GM12878 (cell line): ENCODE data around the gene GRIN3A. TPM values are rescaled to one million over a fixed set of nuclear protein-coding genes. Genes with fewer than 3 reads are reported as not detected.

Source experiments
- ATAC-seq: fragments of 200-7000 bp; cut with Tn5 transposase; 3 replicates; pipeline ENCODE4 v1.9.1; 2020; ENCODE audit warnings: mild to moderate bottlenecking, moderate library complexity
- BruUV-seq: library from RNA; stranded (reverse); fragments of 400-500 nt; replicated peaks from 2 replicates; lab custom pipeline; 2021; lab: Mats Ljungman, UMichigan
- CTCF ChIA-PET: fragments of 300-600 bp; sonication (Branson Sonifier 250); formaldehyde crosslinking; extraction: SDS; loops from one replicate; lab custom pipeline; 2021; ENCODE audit warnings: inconsistent platforms; lab: Yijun Ruan, JAX
- POLR2A ChIA-PET: fragments of 350-600 bp; formaldehyde crosslinking; extraction: SDS; loops from one replicate; lab custom pipeline; 2021; ENCODE audit warnings: inconsistent platforms; lab: Charles Lee
- RAD21 ChIA-PET: fragments of 300-600 bp; sonication (Branson Sonifier 250); formaldehyde crosslinking; loops from one replicate; lab custom pipeline; 2023; ENCODE audit warnings: antibody characterized with exemption; ENCODE audit not compliant: unreplicated experiment; lab: Charles Lee
- SMC1A ChIA-PET: fragments of 300-600 bp; sonication (Branson Sonifier 250); formaldehyde crosslinking; loops from one replicate; lab custom pipeline; 2023; ENCODE audit not compliant: unreplicated experiment, uncharacterized antibody; lab: Charles Lee
- DNase-seq: peaks from one replicate; pipeline ENCODE4 v3.0.0-alpha.2; 2011; ENCODE audit warnings: low read depth, low spot score
- FAIRE-seq: peaks from 3 replicates; lab custom pipeline; 2011; peaks lifted over from hg19 to GRCh38; lab: Jason Lieb, UNC
- H2AFZ ChIP-seq: 2 replicates; pipeline ENCODE4 v1.6.0; 2011; ENCODE audit warnings: low read depth, low read length, control low read depth; ENCODE audit not compliant: control insufficient read depth
- H3K27ac ChIP-seq: 2 replicates; pipeline ENCODE4 v1.5.1; 2011; ENCODE audit warnings: control low read depth; ENCODE audit not compliant: control insufficient read depth, insufficient read depth
- H3K27me3 ChIP-seq, 2 experiments: replicated peaks in 1 of 2; 2 replicates each; pipeline versions ENCODE4 v1.6.0 to v1.6.1; 2011; ENCODE audit warnings: low read length in 1 of 2; ENCODE audit not compliant: control insufficient read depth in 2 of 2, insufficient read depth in 2 of 2
- H3K36me3 ChIP-seq, 2 experiments: 2 replicates each; pipeline ENCODE4 v1.5.1; 2011; ENCODE audit warnings: low read length in 1 of 2; ENCODE audit not compliant: control insufficient read depth in 2 of 2, insufficient read depth in 2 of 2
- H3K4me1 ChIP-seq: 2 replicates; pipeline ENCODE4 v1.6.1; 2011; ENCODE audit warnings: mild to moderate bottlenecking, low read length, moderate library complexity, mixed read lengths; ENCODE audit not compliant: control insufficient read depth, insufficient read depth
- H3K4me2 ChIP-seq: 2 replicates; pipeline ENCODE4 v1.6.0; 2011; ENCODE audit warnings: control low read depth; ENCODE audit not compliant: control insufficient read depth, insufficient read depth
- H3K4me3 ChIP-seq: fragments of 200-600 bp; sonication (generic); 2 replicates; pipeline ENCODE4 v1.5.1; 2016
- H3K79me2 ChIP-seq: 2 replicates; pipeline ENCODE4 v1.6.0; 2011; ENCODE audit warnings: low read length; ENCODE audit not compliant: control insufficient read depth, insufficient read depth
- H3K9ac ChIP-seq: 2 replicates; pipeline ENCODE4 v1.8.0; 2011; ENCODE audit warnings: low read length, control low read depth, mixed read lengths; ENCODE audit not compliant: control insufficient read depth, insufficient read depth
- H3K9me3 ChIP-seq: replicated peaks from 3 replicates; pipeline ENCODE4 v1.5.1; 2011; ENCODE audit warnings: mild to moderate bottlenecking, low read length; ENCODE audit not compliant: control insufficient read depth, insufficient read depth
- H4K20me1 ChIP-seq: 2 replicates; pipeline ENCODE4 v1.6.0; 2011; ENCODE audit not compliant: control insufficient read depth, insufficient read depth
- ETV6 ChIP-seq, 2 experiments: fragments of 450-650 bp in 1 of 2; IDR thresholded peaks in 1 of 2; conservative IDR thresholded peaks in 1 of 2; 2 replicates each; pipeline ENCODE4 v1.6.1; 2014; ENCODE audit warnings: antibody characterized with exemption in 1 of 2, borderline replicate concordance in 1 of 2, low read depth in 1 of 2, mild to moderate bottlenecking in 1 of 2, moderate library complexity in 1 of 2
- GATAD2B ChIP-seq: fragments of 450-650 bp; conservative IDR thresholded peaks from 2 replicates; pipeline ENCODE4 v1.6.1; 2017; ENCODE audit warnings: low read depth, mild to moderate bottlenecking, moderate library complexity
- IKZF2 ChIP-seq, 2 experiments: fragments of 450-650 bp; IDR thresholded peaks; 2 replicates each; pipeline ENCODE4 v1.6.1; 2017; ENCODE audit warnings: mild to moderate bottlenecking in 2 of 2, moderate library complexity in 2 of 2
- LARP7 ChIP-seq: fragments of 450-650 bp; IDR thresholded peaks from 2 replicates; pipeline ENCODE4 v1.6.1; 2017; ENCODE audit warnings: mild to moderate bottlenecking
- MEF2A ChIP-seq: IDR thresholded peaks from 2 replicates; pipeline ENCODE4 v1.6.1; 2011; ENCODE audit warnings: low read depth, mild to moderate bottlenecking, low read length, moderate library complexity; ENCODE audit not compliant: insufficient read depth
- NR2F1 ChIP-seq: fragments of 450-650 bp; conservative IDR thresholded peaks from 2 replicates; pipeline ENCODE4 v1.6.1; 2017; ENCODE audit warnings: mild to moderate bottlenecking
- PML ChIP-seq: IDR thresholded peaks from 2 replicates; pipeline ENCODE4 v1.6.1; 2012; ENCODE audit warnings: low read length, inconsistent platforms
- RB1 ChIP-seq: fragments of 450-650 bp; formaldehyde crosslinking; IDR thresholded peaks from 2 replicates; pipeline ENCODE4 v1.6.1; 2017; ENCODE audit warnings: mild to moderate bottlenecking, borderline replicate concordance
- STAT1 ChIP-seq: fragments of 450-650 bp; conservative IDR thresholded peaks from 2 replicates; pipeline ENCODE4 v1.6.1; 2014; ENCODE audit warnings: antibody characterized with exemption, mild to moderate bottlenecking
- ZNF687 ChIP-seq: fragments of 450-650 bp; IDR thresholded peaks from 2 replicates; pipeline ENCODE4 v1.6.1; 2017; ENCODE audit warnings: mild to moderate bottlenecking, moderate library complexity
- ZSCAN29 ChIP-seq: fragments of 450-650 bp; IDR thresholded peaks from 2 replicates; pipeline ENCODE4 v1.6.1; 2017; ENCODE audit warnings: mild to moderate bottlenecking, moderate library complexity
- WGBS: methylation state at CpG from one replicate; pipeline ENCODE4 v1.1.6; 2016; ENCODE audit warnings: low lambda C conversion rate; ENCODE audit not compliant: insufficient replicate concordance, insufficient coverage; ENCODE audit errors: missing lambda C conversion rate; 5-methylcytosine and 5-hydroxymethylcytosine counted together
- in situ Hi-C: fragments of 300-500 bp; cut with MboI; formaldehyde crosslinking; loops from 9 replicates; pipeline ENCODE4 v1.14.3; 2018; ENCODE audit warnings: mixed read lengths
- intact Hi-C: fragments of 100-400 bp; cut with micrococcal nuclease; formaldehyde crosslinking; loops from one replicate; pipeline ENCODE4 v1.14.2; 2022; ENCODE audit not compliant: unreplicated experiment
- polyA plus RNA-seq, 11 experiments: library from polyadenylated mRNA; depleted of rRNA in 4 of 11; unstranded in 6 of 11; stranded (reverse) in 5 of 11; fragments of >200 nt; fragmentation: Nextera tagmentation in 4 of 11; fragmentation: Illumina TruSeq in 1 of 11; extraction: Ambion mirVana in 4 of 11; extraction: Trizol in 1 of 11; gene quantifications; 1 replicate in 1 of 11; 2 replicates in 10 of 11; pipeline versions ENCODE4 v1.2.1 to v1.2.3, GENCODE V29; 2011 to 2016; ENCODE audit warnings: inconsistent platforms in 2 of 11, missing spikeins in 2 of 11, low read depth in 1 of 11
- total RNA-seq, 4 experiments: library from RNA; depleted of rRNA in 3 of 4; stranded (reverse); fragments of >200 nt in 3 of 4; fragmentation: Illumina TruSeq in 1 of 4; extraction: Trizol in 1 of 4; gene quantifications; 2 replicates each; pipeline versions ENCODE4 v1.2.1 to v1.2.3, GENCODE V29; 2013 to 2021
- TF ChIP-seq, protein P1 (sequence below): IDR thresholded peaks from 2 replicates; pipeline ENCODE4 v1.6.1; 2012; ENCODE audit warnings: low read depth, low read length, improper control_type of control experiment

Gene GRIN3A
- total and polyA plus RNA-seq, 10 of the 15 experiments (the other 5 are each of a cell fraction or from before 2014, with no cell fraction given), result 0.03 to 0.05 (median 0.04) TPM; not detected in 7

DNA sequence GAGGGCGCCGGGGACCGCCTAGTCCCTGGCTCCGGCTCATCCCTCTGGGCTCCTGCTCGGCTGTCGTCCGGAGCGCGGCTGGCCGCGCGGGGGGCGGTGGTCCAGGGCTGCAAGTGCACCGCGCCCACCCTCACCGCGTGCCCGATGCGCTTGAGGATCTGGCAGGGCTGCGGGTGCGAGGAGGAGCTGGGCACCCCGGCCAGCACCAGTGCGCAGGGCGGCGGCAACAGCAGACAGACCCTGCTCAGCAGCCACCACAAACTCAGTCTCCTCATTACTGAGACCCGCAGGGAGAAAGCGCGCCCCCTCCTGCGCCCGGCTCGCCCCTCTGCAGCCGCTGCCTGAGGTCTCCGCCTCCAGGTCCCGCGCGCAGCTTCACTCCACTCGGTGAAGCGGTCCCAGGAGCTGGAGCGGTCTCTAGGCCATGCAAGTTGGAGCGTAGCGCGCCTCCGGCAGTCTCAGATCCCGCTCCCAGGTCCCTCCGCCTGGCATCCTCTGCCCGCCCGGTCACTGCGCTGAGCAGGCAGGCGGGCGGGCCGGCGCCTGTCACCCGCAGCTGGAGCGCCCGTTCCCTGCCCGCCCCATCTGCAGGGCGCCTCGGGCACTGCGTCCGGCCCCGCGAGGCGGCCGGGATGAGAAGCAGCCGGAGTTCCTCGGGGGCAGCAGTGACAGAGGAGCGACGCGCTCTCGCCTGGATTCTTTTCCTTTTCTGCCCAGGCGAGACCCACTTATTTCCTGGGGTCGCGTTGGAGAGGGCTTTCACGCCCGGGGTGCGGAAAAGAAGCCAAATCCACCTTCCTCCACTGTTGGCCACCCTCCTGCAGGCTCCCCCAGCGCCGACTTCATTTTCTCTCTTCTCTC is 512 bp downstream of the GRIN3A start:
- H3K9ac ChIP-seq, result no peak overlapping the region
- SMC1A ChIA-PET, result no interaction called here
- H3K27me3 ChIP-seq, result peaks cover 0 to 9% of the 10 kb centered on the region in 2 experiments; a peak in 3 of 4 replicates
- in situ Hi-C loops, result no loop called here
- H3K79me2 ChIP-seq, result no peaks in the 10 kb centered on the region
- H3K4me3 ChIP-seq, result no peak overlapping the region
- H4K20me1 ChIP-seq, result no peaks in the 10 kb centered on the region
- H3K4me1 ChIP-seq, result no peaks in the 10 kb centered on the region
- no peak for FAIRE-seq
- RAD21 ChIA-PET, result no interaction called here
- CTCF ChIA-PET, result no interaction called here
- no peaks in the 10 kb centered on the region for H3K36me3 ChIP-seq
- TF ChIP-seq STAT1 (no peak), LARP7 (no peak), RB1 (no peak), PML (no peak), MEF2A (no peak)
- WGBS, result 41% methylated on average over 67 of the region's 78 CpGs
- intact Hi-C loops, result no loop called here
- no TSS peak for BruUV-seq
- no peak overlapping the region for H3K4me2 ChIP-seq
- no peak for ATAC-seq
- DNase-seq, result no peak
- no peak overlapping the region for H2AFZ ChIP-seq
- no peak overlapping the region for H3K27ac ChIP-seq
- H3K9me3 ChIP-seq, result no peaks in the 10 kb centered on the region; the same call in 2 of the 3 replicates
- POLR2A ChIA-PET, result no interaction called here

- CTCF ChIA-PET, result no interaction called here
- H3K36me3 ChIP-seq, result no peaks in the 10 kb centered on the region
- WGBS, result 40% methylated on average over 32 of the region's 32 CpGs
- H4K20me1 ChIP-seq, result no peaks in the 10 kb centered on the region
- no peak overlapping the region for H3K27ac ChIP-seq
- peaks cover 0 to 9% of the 10 kb centered on the region in 2 experiments; a peak in 3 of 4 replicates for H3K27me3 ChIP-seq
- in situ Hi-C loops (no loop called here), intact Hi-C loops (no loop called here)
- no peak for ATAC-seq
- no TSS peak for BruUV-seq
- no peaks in the 10 kb centered on the region; the same call in 2 of the 3 replicates for H3K9me3 ChIP-seq
- RAD21 ChIA-PET, result no interaction called here
- FAIRE-seq, result no peak
- H3K9ac ChIP-seq, result no peak overlapping the region
- no peak for DNase-seq
- no peak overlapping the region for H3K4me2 ChIP-seq
- SMC1A ChIA-PET, result no interaction called here
- no peak overlapping the region for H3K4me3 ChIP-seq
- H2AFZ ChIP-seq, result no peak overlapping the region
- H3K4me1 ChIP-seq, result no peaks in the 10 kb centered on the region
- no peaks in the 10 kb centered on the region for H3K79me2 ChIP-seq
- POLR2A ChIA-PET, result no interaction called here
- TF ChIP-seq ETV6 (conservative IDR thresholded peaks at IDR 0.05 in 1 of 2, IDR thresholded peaks at IDR 0.05 in 1 of 2; ENCODE audit: borderline replicate concordance in 1 of 2, low read depth in 1 of 2), result no peak
- TF ChIP-seq IKZF2 (IDR thresholded peaks at IDR 0.05), result no peak
- no peak for TF ChIP-seq ZNF687
- TF ChIP-seq ZSCAN29, result no peak
- no peak for TF ChIP-seq NR2F1
- TF ChIP-seq, protein P1, sequence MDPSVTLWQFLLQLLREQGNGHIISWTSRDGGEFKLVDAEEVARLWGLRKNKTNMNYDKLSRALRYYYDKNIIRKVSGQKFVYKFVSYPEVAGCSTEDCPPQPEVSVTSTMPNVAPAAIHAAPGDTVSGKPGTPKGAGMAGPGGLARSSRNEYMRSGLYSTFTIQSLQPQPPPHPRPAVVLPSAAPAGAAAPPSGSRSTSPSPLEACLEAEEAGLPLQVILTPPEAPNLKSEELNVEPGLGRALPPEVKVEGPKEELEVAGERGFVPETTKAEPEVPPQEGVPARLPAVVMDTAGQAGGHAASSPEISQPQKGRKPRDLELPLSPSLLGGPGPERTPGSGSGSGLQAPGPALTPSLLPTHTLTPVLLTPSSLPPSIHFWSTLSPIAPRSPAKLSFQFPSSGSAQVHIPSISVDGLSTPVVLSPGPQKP, result no peak
- TF ChIP-seq GATAD2B, result no peak
Measured at GRCh38 chr9:101737165-101737704, 1.2 kb downstream of the GRIN3A start.
